Skeletal muscle satellite cell (primary cell): ENCODE measurements around the gene GTF2A1L. TPM values are rescaled to one million over a fixed set of nuclear protein-coding genes. Genes with fewer than 3 reads are reported as not detected.

Source experiments
- H3K27me3 ChIP-seq: 2 replicates; pipeline ENCODE4 v1.7.0; 2013; ENCODE audit warnings: low read length; ENCODE audit not compliant: control insufficient read depth, insufficient read depth
- H3K36me3 ChIP-seq: 2 replicates; pipeline ENCODE4 v1.7.0; 2013; ENCODE audit warnings: mild to moderate bottlenecking, control low read depth, low read length; ENCODE audit not compliant: insufficient read depth
- H3K4me1 ChIP-seq: 2 replicates; pipeline ENCODE4 v1.7.0; 2013; ENCODE audit warnings: low read length; ENCODE audit not compliant: control insufficient read depth, insufficient read depth
- H3K4me2 ChIP-seq: 2 replicates; pipeline ENCODE4 v1.7.0; 2013; ENCODE audit warnings: mild to moderate bottlenecking, low read length
- H3K4me3 ChIP-seq: 2 replicates; pipeline ENCODE4 v1.7.0; 2013; ENCODE audit warnings: low read length
- H3K9ac ChIP-seq: 2 replicates; pipeline ENCODE4 v1.7.0; 2013; ENCODE audit warnings: mild to moderate bottlenecking, low read depth, low read length, moderate library complexity
- H3K9me3 ChIP-seq: replicated peaks from 2 replicates; pipeline ENCODE4 v1.7.0; 2013; ENCODE audit warnings: mild to moderate bottlenecking, control low read depth, low read length
- total RNA-seq: library from RNA; depleted of rRNA; stranded (reverse); fragments of >200 nt; gene quantifications from 2 replicates; pipeline ENCODE4 v1.2.3, GENCODE V29; 2012; rRNA removed

GTF2A1L gene
- total RNA-seq = 0.22 TPM in 1 of 2 replicates, not detected in the other

- Histone ChIP-seq H3K9ac (no peak within 1 kb of the TSS), H3K4me3 (no peak within 1 kb of the TSS), H3K9me3 (no peaks in the 10 kb centered on the region), H3K4me2 (peak within 1 kb of the TSS; percentile 20), H3K4me1 (no peaks in the 10 kb centered on the region), H3K27me3 (peaks cover 8% of the 10 kb centered on the region), H3K36me3 (no peaks in the 10 kb centered on the region)
These were observed at the start of gene GTF2A1L for GRCh38 chr2:48617618-48618017. Gene GTF2A1L (plus strand): TSS chr2:48617856. CDS start chr2:48617875, 19 bp downstream.

- H3K4me3 ChIP-seq = no peak overlapping the region
- H3K9ac ChIP-seq = no peak overlapping the region
- no peaks in the 10 kb centered on the region for H3K27me3 ChIP-seq
- no peaks in the 10 kb centered on the region for H3K4me1 ChIP-seq
- no peaks in the 10 kb centered on the region for H3K36me3 ChIP-seq
- H3K4me2 ChIP-seq = no peak overlapping the region
- H3K9me3 ChIP-seq = no peaks in the 10 kb centered on the region
These were observed 49.1 kb upstream of the GTF2A1L start for GRCh38 chr2:48568547-48568946.

DNA sequence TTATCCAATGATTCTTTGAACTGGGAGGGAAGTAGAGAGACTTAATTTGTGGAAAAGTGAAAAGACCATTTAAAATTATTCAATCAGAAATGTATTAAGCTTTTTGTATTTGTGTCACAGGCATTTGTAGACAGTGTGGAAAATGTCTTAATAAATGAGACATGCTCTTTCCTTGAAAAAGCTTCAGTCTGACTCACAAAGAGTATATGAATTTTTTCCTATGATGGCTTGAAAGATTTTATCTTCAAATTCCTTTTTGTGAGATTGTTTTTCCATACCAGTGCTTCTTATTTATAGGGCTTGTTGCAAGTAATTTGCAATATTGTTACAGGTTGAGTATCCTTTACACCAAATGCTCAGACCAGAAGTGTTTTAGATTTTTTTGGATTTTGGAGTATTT lies 48.2 kb upstream of the GTF2A1L start:
- H3K4me2 ChIP-seq = no peak overlapping the region
- no peaks in the 10 kb centered on the region for H3K27me3 ChIP-seq
- no peak overlapping the region for H3K9ac ChIP-seq
- no peaks in the 10 kb centered on the region for H3K9me3 ChIP-seq
- H3K4me1 ChIP-seq = no peaks in the 10 kb centered on the region
- no peaks in the 10 kb centered on the region for H3K36me3 ChIP-seq
- no peak overlapping the region for H3K4me3 ChIP-seq

- H3K9ac ChIP-seq = no peak overlapping the region
- H3K36me3 ChIP-seq = no peaks in the 10 kb centered on the region
- no peak overlapping the region for H3K4me3 ChIP-seq
- no peaks in the 10 kb centered on the region for H3K27me3 ChIP-seq
- no peak overlapping the region for H3K4me2 ChIP-seq
- H3K4me1 ChIP-seq = no peaks in the 10 kb centered on the region
- no peaks in the 10 kb centered on the region for H3K9me3 ChIP-seq
These were observed 44.8 kb upstream of the GTF2A1L start for GRCh38 chr2:48572816-48573215.

- Histone ChIP-seq H3K27me3 (no peaks in the 10 kb centered on the region), H3K4me2 (no peak overlapping the region), H3K4me1 (no peaks in the 10 kb centered on the region), H3K36me3 (no peaks in the 10 kb centered on the region), H3K9ac (no peak overlapping the region), H3K9me3 (no peaks in the 10 kb centered on the region), H3K4me3 (no peak overlapping the region)
These were observed 43.0 kb upstream of the GTF2A1L start for GRCh38 chr2:48574353-48575287.

DNA sequence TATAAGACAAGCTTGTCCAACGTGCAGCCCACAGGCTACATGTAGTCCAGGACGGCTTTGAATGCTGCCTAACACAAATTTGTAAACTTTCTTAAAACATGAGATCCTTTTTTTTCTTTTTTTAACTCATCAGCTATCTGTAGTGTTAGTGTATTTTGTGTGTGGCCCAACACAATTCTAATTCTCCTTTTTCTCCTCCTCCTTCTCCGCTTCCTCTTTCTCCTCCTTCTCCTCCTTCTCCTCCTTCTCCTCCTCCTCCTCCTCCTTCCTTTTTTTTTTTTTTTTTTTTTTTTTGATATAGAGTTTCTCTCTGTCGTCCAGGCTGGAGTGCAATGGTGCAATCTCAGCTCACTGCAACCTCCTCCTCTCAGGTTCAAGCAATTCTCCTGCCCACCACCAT lies 39.3 kb upstream of the GTF2A1L start:
- no peak overlapping the region for H3K9ac ChIP-seq
- H3K9me3 ChIP-seq = no peaks in the 10 kb centered on the region
- no peaks in the 10 kb centered on the region for H3K4me1 ChIP-seq
- H3K4me3 ChIP-seq = no peak overlapping the region
- H3K4me2 ChIP-seq = no peak overlapping the region
- peaks cover 12% of the 10 kb centered on the region for H3K36me3 ChIP-seq
- no peaks in the 10 kb centered on the region for H3K27me3 ChIP-seq

DNA sequence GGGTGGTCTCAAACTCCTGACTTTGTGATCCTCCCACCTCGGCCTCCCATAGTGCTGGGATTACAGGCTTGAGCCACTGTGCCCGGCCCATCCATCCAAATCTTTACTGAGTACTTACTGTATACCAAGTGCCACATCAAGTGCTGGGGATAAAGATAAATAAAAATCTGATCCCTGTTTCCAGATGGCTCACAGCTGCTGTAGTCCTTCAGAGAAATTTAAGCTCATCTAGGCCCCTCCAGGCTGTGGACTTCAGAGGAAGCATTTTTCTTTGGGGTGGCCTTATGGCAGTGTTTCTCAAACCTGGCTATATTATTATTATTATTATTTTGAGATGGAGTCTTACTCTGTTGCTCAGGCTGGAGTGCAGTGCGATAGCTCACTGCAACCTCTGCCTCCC lies 33.7 kb upstream of the GTF2A1L start:
- H3K4me3 ChIP-seq = no peak overlapping the region
- no peak overlapping the region for H3K9ac ChIP-seq
- H3K4me2 ChIP-seq = no peak overlapping the region
- no peaks in the 10 kb centered on the region for H3K9me3 ChIP-seq
- no peaks in the 10 kb centered on the region for H3K27me3 ChIP-seq
- H3K36me3 ChIP-seq = peaks cover 12% of the 10 kb centered on the region
- H3K4me1 ChIP-seq = no peaks in the 10 kb centered on the region

- no peak overlapping the region for H3K4me3 ChIP-seq
These were observed 33.1 kb upstream of the GTF2A1L start for GRCh38 chr2:48584551-48584950.

DNA sequence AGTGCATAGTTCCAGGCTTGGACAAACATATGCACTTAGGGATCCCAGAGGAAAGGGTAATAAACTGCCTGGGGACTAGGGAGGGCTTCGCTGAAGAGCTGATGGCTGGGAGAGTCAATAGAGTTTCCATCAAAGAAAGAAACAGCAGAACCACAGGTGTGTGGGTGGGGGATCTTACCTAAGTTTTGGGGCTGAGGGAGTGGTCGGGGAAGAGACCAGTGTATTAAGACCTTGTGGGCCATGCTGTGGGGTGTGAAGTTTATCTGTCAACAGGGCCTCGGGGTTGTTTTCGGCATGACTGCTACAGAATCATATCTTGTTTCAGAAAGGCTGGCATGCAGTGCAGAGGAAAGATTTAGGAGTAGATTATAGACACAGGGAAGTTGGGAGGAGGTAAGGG lies 31.2 kb upstream of the GTF2A1L start:
- no peaks in the 10 kb centered on the region for H3K27me3 ChIP-seq
- H3K9me3 ChIP-seq = no peaks in the 10 kb centered on the region
- H3K36me3 ChIP-seq = peaks cover 2% of the 10 kb centered on the region
- no peak overlapping the region for H3K4me3 ChIP-seq
- H3K9ac ChIP-seq = no peak overlapping the region
- H3K4me2 ChIP-seq = no peak overlapping the region
- no peaks in the 10 kb centered on the region for H3K4me1 ChIP-seq

More at GRCh38 chr2:48584551-48584950, 33.1 kb upstream of the GTF2A1L start:
- Histone ChIP-seq H3K4me1 (no peaks in the 10 kb centered on the region), H3K4me2 (no peak overlapping the region), H3K9ac (no peak overlapping the region), H3K36me3 (peaks cover 12% of the 10 kb centered on the region), H3K9me3 (no peaks in the 10 kb centered on the region), H3K27me3 (no peaks in the 10 kb centered on the region)

GRCh38 chr2:48587560-48587959 lies 30.1 kb upstream of the GTF2A1L start:
- H3K9ac ChIP-seq = no peak overlapping the region
- H3K4me1 ChIP-seq = no peaks in the 10 kb centered on the region
- no peaks in the 10 kb centered on the region for H3K36me3 ChIP-seq
- H3K4me2 ChIP-seq = no peak overlapping the region
- H3K4me3 ChIP-seq = no peak overlapping the region
- H3K9me3 ChIP-seq = no peaks in the 10 kb centered on the region
- H3K27me3 ChIP-seq = no peaks in the 10 kb centered on the region

DNA sequence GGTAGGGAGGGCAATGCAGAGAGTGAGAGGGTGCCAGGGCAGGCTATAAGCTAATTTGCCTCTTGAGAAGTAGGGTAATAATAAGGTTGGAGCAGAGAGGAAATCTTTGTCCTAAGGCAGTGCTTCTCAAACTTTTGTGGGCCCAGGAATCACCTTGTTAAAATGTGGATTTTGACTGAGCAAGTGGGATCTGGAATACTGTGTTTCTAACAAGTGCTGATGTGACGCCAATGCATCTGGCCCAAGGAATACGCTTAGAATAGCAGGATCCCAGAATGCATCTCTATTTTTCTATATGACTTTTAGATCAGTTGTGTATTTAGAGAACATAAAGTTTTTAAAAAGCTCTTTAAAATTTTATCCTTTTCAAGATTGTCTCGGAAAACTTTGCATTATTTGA lies 29.7 kb upstream of the GTF2A1L start:
- Histone ChIP-seq H3K36me3 (no peaks in the 10 kb centered on the region), H3K4me1 (no peaks in the 10 kb centered on the region), H3K4me2 (no peak overlapping the region), H3K4me3 (no peak overlapping the region), H3K27me3 (no peaks in the 10 kb centered on the region), H3K9ac (no peak overlapping the region), H3K9me3 (no peaks in the 10 kb centered on the region)

- Histone ChIP-seq H3K9me3 (no peaks in the 10 kb centered on the region), H3K9ac (no peak overlapping the region), H3K4me3 (no peak overlapping the region), H3K4me2 (no peak overlapping the region), H3K4me1 (no peaks in the 10 kb centered on the region), H3K27me3 (no peaks in the 10 kb centered on the region), H3K36me3 (no peaks in the 10 kb centered on the region)
These were observed 28.9 kb upstream of the GTF2A1L start for GRCh38 chr2:48588745-48589144.
